ENCODE data around the gene RPL19.
"Not testable (repeated sequence)": the region's sequence is repeated elsewhere in the genome, so short reads cannot be mapped to it uniquely, and the experiment has no call there.

The RPL19 gene

GRCh38 chr17:39200070-39200879 lies at the start of gene RPL19:
TSS of gene RPL19 (plus strand) at chr17:39200283. CDS start at chr17:39200345, 62 bp downstream.
- DNase-seq (ENCODE audit: low read depth), result peak; percentile 67

- DNase-seq (ENCODE audit: low read depth), result no peak
These were observed 49.3 kb upstream of the RPL19 start for GRCh38 chr17:39150795-39151149.

GRCh38 chr17:39151150-39151942 lies 48.7 kb upstream of the RPL19 start, which contains the start of gene PLXDC1:
TSS of gene PLXDC1 (minus strand) at chr17:39151637. CDS start at chr17:39151437, 200 bp downstream.
- DNase-seq (ENCODE audit: low read depth), result no peak

DNA sequence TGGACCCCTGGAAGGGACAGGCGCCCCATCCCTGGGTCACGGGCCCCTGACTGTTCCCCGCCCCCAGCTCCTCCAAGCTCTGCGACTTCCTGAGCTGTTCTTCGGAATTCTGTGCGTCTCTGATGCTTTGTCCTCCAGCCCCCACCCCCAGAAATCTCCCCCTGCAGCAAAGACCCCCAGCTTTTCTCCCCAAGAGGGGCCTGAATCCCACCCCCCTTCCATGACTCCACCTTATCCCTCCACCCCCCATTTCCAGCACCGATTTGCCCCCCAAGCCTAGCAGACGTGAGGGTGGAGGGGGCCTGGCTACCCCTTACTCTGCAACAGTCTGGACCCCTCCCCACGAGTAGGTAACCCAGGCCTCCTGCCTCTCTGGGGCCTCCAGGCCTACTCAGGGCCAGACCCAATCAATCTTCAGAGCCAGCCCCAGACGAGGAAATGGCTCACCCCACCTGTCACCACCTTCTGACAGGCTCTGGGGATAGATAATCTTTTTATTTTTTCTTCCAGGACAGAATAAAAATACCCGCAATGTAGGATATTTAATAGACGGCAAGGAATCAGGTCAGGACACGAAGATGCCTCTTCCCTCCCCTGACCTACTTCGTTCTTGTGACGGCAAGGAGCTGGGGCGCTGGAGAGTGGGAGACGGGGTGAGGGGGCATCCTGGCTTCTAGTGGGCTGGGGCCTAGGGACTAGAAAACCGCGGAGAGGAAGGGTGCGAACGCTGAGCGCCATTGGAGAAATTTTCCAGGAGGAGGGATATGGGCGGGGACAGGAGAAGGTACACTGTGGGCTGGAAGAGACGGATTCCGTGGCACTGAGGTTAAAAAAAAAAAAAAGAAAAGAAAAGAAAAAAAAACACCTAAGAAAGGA lies 47.9 kb upstream of the RPL19 start:
- DNase-seq (ENCODE audit: low read depth), result no peak

GRCh38 chr17:39153599-39154051 lies 46.5 kb upstream of the RPL19 start:
- peak; percentile 87 for DNase-seq (ENCODE audit: low read depth)

- no peak for DNase-seq (ENCODE audit: low read depth)
These were observed 44.4 kb upstream of the RPL19 start for GRCh38 chr17:39155654-39156053.

DNA sequence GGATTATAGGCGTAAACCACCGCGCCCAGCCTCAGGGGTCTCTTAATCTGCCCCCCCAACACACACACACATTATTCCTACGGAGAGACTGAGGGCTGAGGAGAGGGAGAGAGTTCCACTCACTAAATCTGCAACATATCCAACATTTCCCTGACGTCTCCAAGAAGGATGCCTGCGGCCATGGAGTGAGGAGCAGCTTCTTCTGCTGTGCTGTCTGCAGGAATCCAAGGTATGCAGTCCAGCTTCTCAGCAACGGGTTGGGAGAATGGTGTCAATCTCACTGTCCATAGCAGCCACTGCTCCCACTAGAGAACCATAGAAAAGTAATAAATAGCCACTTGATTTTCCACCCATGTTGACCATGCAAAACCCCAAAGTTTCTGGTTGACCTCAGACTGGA lies 43.6 kb upstream of the RPL19 start:
- no peak for DNase-seq (ENCODE audit: low read depth)

DNA sequence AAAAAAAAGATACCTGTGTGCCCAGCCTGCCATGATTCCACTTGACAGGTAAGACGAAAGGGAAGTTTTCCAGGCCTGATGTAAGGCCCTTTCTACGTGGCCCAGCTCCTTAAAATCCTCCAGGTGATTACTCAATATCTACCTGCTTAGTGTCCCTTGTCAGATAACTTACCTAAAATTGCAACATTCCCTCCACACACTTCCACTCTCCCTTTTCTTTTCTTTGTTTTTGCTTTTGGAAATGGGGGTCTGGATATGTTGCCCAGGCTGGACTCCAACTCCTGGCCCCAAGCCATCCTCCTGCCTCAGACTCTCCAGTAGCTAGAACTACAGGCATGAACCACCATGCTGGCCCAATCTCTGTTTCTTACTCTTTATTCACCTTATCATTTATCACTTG lies 41.5 kb upstream of the RPL19 start:
- no peak for DNase-seq (ENCODE audit: low read depth)

DNA sequence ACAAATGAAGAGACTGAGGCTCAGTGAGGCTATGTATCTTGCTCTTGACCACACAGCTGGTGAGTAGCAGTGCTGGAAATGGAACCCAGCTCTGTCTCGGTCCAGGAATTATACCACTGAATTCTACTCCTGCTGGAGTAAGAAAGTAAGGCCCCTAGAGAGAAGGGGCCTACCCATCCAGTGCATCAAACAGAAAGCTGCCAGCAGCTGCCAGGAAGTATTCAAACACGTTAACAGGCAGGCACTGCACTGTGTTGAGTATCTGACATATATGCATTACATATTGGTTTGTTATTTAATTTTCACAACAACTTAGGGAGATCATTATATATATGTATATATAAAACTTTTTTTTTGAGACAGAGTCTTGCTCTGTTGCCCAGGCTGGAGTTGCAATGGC lies 38.1 kb upstream of the RPL19 start:
- DNase-seq (ENCODE audit: low read depth), result no peak

DNA sequence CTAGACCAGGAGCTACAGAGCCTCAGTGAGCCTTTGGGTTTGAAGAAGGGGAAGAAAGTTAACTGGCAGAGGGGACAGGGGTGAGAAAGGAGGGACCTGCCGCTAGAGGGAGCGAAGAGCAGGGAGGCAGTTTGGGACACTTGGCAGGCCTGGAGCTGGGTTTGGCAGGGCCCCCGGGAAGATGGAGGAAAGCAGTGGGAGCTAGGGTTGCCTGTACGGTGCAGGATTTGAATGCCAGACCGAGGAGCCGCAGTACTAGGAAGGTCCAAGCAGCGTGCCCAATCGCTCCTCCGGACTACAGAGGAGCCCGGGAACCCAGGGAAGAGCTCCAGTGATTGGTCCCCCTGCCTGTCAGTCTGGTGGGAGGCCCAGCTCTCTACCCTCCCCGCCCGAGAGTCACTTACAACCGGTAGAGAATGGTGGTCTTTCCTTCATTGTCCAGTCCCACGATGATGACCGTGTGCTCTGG lies 35.4 kb upstream of the RPL19 start:
- peak; percentile 75 for DNase-seq (ENCODE audit: low read depth)

- DNase-seq (ENCODE audit: low read depth), result no peak
These were observed 34.8 kb upstream of the RPL19 start for GRCh38 chr17:39165178-39165840.

GRCh38 chr17:39165841-39166349 lies 34.2 kb upstream of the RPL19 start, which contains the start of gene ARL5C:
TSS of gene ARL5C (minus strand) at chr17:39166161. CDS start at chr17:39165760, 401 bp downstream.
- DNase-seq (ENCODE audit: low read depth), result no peak

- DNase-seq (ENCODE audit: low read depth), result no peak
These were observed 33.4 kb upstream of the RPL19 start for GRCh38 chr17:39166437-39167335.

DNA sequence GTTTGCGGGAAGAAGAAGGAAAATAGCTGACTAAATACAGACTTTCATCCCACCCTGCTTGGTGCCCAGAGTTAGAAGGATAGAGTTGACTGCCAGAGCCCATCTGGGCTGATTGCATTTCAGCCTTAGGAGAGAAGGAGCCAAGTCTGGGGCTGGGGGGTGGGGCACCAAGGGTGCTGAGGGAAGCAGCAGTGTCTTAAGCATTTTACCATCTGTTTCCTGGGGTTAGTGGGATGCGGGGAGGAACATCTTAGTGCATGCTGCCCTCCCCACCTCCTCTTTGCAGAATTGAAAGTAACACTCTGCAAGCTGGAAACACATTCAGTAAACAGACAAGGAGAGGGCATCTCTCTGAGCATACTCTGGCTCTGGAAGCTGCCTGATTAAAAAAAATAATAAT lies 32.6 kb upstream of the RPL19 start:
- DNase-seq (ENCODE audit: low read depth), result no peak

DNA sequence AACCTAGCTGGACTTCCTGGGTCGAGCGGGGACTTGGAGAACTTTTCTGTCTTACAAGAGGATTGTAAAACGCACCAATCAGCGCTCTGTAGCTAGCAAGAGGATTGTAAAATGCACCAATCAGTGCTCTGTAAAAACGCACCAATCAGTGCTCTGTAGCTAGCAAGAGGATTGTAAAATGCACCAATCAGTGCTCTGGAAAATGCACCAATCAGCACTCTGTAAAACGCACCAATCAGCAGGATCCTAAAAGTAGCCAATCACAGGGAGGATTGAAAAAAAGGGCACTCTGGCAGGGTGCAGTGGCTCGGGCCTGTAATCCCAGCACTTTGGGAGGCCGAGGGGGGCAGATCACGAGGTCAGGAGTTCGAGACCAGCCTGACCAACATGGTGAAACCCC lies 31.6 kb upstream of the RPL19 start:
- DNase-seq (ENCODE audit: low read depth), result not testable (repeated sequence)

DNA sequence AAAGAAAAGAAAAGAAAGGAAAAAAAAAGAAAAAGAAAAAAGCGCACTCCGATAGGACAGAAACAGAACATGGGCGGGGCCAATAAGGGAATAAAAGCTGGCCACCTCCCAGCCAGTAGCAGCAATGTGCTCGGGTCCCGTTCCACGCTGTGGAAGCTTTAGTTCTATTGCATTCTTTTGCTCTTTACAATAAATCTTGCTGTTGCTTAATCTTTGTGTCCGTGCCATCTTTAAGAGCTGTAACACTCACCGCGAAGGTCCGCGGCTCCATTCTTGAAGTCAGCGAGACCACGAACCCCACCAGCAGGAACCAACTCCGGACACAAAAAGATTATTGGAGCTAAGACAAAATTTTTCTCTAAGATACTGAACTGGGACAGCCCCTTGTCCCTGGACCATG lies 31.0 kb upstream of the RPL19 start:
- DNase-seq (ENCODE audit: low read depth), result no peak

- DNase-seq (ENCODE audit: low read depth), result no peak
These were observed 30.6 kb upstream of the RPL19 start for GRCh38 chr17:39169518-39169917.

- DNase-seq (ENCODE audit: low read depth), result no peak
These were observed 30.0 kb upstream of the RPL19 start for GRCh38 chr17:39170109-39170508.

- no peak for DNase-seq (ENCODE audit: low read depth)
These were observed 29.5 kb upstream of the RPL19 start for GRCh38 chr17:39170558-39170957.

DNA sequence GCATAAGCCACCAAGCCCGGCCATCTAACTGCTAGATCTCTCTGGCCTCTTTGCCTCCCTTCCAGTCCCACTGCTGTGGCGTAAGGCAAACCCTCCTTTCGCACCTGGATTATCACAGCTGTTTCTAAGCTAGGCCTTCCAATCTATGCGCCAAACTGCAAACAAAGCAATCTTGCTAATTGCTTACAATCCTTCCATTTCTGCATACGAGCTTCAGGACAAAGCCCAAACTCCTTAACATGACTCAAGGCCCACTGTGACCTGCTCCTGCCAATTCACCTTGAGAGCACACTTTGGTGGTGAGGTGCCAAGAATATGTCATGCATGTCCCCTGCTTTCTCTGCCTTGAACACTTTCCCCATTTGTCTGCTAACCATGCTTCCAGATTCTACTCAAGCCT lies 28.1 kb upstream of the RPL19 start:
- no peak for DNase-seq (ENCODE audit: low read depth)
